HG02884 (cell line): ENCODE data around the gene DDX51.
"Not testable (repeated sequence)": the region's sequence is repeated elsewhere in the genome, so short reads cannot be mapped to it uniquely, and the experiment has no call there.

Experiments used
- ATAC-seq: cut with Tn5 transposase; IDR thresholded peaks from one replicate; pipeline ENCODE4 v1.9.1; 2021; ENCODE audit warnings: mild to moderate bottlenecking, moderate library complexity; ENCODE audit not compliant: unreplicated experiment

The DDX51 gene

GRCh38 chr12:132154941-132155770, 11.0 kb upstream of the DDX51 start:
- no peak for ATAC-seq

- ATAC-seq: no peak
Measured at GRCh38 chr12:132154341-132154761, 10.2 kb upstream of the DDX51 start.

GRCh38 chr12:132153501-132154340, 9.6 kb upstream of the DDX51 start:
- ATAC-seq: no peak

- no peak for ATAC-seq
Measured at GRCh38 chr12:132152953-132153352, 8.8 kb upstream of the DDX51 start.

GRCh38 chr12:132152411-132152821, 8.3 kb upstream of the DDX51 start:
- ATAC-seq: no peak

GRCh38 chr12:132151766-132152410, 7.8 kb upstream of the DDX51 start:
- no peak for ATAC-seq

GRCh38 chr12:132151145-132151765, 7.1 kb upstream of the DDX51 start:
- no peak for ATAC-seq

GRCh38 chr12:132150780-132151144, 6.6 kb upstream of the DDX51 start:
- ATAC-seq: no peak

- not testable (repeated sequence) for ATAC-seq
Measured at GRCh38 chr12:132149526-132149925, 5.4 kb upstream of the DDX51 start.

- no peak for ATAC-seq
Measured at GRCh38 chr12:132148368-132149045, 4.4 kb upstream of the DDX51 start.

- no peak for ATAC-seq
Measured at GRCh38 chr12:132147423-132148367, 3.6 kb upstream of the DDX51 start.

- ATAC-seq: no peak
Measured at GRCh38 chr12:132146772-132147422, 2.8 kb upstream of the DDX51 start.

GRCh38 chr12:132146098-132146497, 2.0 kb upstream of the DDX51 start:
- ATAC-seq: no peak

GRCh38 chr12:132145334-132145733, 1.2 kb upstream of the DDX51 start:
- no peak for ATAC-seq

- no peak for ATAC-seq
Measured at GRCh38 chr12:132144810-132145168, 670 bp upstream of the DDX51 start.

- ATAC-seq: peak; percentile 22
Measured at GRCh38 chr12:132143336-132144071, 615 bp downstream of the DDX51 start.

- ATAC-seq: no peak
Measured at GRCh38 chr12:132142679-132143335, 1.3 kb downstream of the DDX51 start.
